Mammary epithelial cell (primary cell): Measurements from ENCODE around the gene PAQR6.

Experiments used
- CTCF ChIP-seq, 2 donors: IDR thresholded peaks in 1 of 2; conservative IDR thresholded peaks in 1 of 2; 2 replicates each; pipeline ENCODE4 v1.5.1; 2011 to 2012; ENCODE audit warnings: inconsistent platforms in 2 of 2, low read length in 2 of 2, mild to moderate bottlenecking in 2 of 2, control low read depth in 1 of 2, low read depth in 1 of 2; ENCODE audit not compliant: insufficient read depth in 1 of 2; ENCODE audit errors: extremely low read depth in 1 of 2
- EZH2 ChIP-seq: IDR thresholded peaks from 2 replicates; pipeline ENCODE4 v1.6.1; 2012; ENCODE audit warnings: low read length, inconsistent platforms, borderline replicate concordance

GRCh38 chr1:156283521-156283920 lies 35.7 kb upstream of the PAQR6 start:
- TF ChIP-seq CTCF (conservative IDR thresholded peaks at IDR 0.05 in 1 of 2, IDR thresholded peaks at IDR 0.05 in 1 of 2; ENCODE audit: extremely low read depth in 1 of 2, insufficient read depth in 1 of 2, low read depth in 1 of 2, low read length in 2 of 2) (no peak), EZH2 (no peak)
